SK-N-SH (cell line): ENCODE results near the gene HOTAIR.

Experiments used
- CTCF ChIP-seq: fragments of 200-600 bp; sonication (generic); IDR thresholded peaks from 2 replicates; pipeline ENCODE4 v1.6.1; 2017; ENCODE audit warnings: antibody characterized with exemption, mild to moderate bottlenecking, moderate library complexity
- EZH2phosphoT487 ChIP-seq: fragments of 200-600 bp; sonication (generic); IDR thresholded peaks from 2 replicates; pipeline ENCODE4 v1.6.1; 2017; ENCODE audit warnings: low read depth, mixed run types, mild to moderate bottlenecking, antibody characterized with exemption, moderate library complexity, borderline replicate concordance
- FOSL2 ChIP-seq: IDR thresholded peaks from 2 replicates; pipeline ENCODE4 v1.4.0; 2012; ENCODE audit warnings: low read depth, mild to moderate bottlenecking, moderate library complexity, borderline replicate concordance

DNA sequence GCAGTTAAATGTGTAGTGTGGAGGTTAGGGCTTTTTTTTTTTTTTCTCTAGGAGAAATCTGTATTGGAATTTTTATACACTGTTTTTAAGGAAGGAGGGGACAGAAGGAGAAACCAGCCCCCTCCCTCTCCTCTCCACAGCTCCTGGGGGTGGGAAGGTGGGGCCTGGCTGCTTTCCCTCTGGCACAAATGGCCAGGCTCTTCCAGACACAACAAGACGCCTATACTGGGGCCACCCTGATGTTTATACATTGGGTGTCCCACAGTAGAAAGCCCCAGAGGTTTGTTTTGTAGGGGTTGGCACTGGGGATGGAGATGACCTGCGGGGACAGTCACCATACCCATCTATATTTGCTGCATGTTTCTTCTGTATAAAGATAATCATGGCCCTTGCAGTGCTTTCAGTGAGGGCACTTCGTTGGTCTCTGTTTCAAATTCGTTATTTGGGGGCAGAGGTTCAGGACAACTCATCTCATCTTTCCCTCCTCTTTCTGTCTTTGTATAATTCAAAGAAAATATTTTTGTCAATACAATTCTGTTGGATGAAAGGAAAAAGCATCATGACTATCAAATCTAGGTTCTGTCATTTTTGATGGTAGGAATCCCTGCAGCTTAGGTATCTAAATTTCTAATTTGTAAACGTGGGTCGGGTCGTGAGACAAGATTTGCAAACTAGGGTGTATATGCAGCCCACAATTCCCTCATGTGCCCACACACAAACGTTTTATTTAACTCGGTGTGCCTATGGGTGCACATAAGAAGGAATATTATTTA lies 2.3 kb upstream of the HOTAIR start:
- TF ChIP-seq FOSL2, result no peak
- no peak for TF ChIP-seq CTCF
- no peak for TF ChIP-seq EZH2phosphoT487
